ENCODE results near the gene TMTC4.
"Not testable (repeated sequence)": the region's sequence is repeated elsewhere in the genome, so short reads cannot be mapped to it uniquely, and the experiment has no call there.

TMTC4 gene

DNA sequence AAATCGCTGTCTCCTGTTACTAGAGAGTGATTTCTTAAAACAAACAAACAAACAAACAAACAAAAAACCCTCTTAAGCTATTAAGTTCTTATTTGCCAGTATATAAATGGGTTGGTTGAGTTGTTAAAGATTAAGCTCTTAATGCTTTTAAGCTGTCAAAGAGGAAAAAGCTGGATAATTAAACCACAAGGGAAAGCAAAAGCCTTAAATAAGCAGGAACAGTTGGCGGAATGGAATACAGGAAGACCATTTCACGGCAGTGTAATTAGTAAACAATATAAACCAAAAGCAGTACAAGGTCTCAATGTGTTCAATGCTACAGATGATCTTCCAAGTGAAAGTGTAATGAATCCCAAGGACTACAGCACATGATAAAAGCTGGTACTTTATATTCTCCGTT lies 53.8 kb downstream of the TMTC4 start:
- DNase-seq, result no peak

DNA sequence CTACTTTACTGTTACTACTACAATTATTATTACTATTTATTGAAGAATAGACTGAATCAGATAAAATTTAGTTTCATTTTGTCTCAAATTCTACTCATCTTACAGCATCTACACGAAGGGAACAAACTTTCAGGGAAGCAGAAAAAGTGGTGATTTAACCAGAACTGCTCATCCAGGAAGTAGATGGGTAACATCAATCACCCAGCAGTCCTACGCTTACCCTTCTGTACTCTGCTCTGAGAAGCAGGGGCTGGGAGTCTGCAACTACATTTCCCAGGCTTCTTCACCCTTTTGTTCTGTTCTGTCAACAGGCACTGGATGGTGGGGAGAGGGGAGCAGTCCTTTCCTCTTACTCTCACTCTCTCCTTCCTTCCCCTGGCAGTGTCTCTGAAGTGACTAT lies 54.7 kb downstream of the TMTC4 start:
- no peak for DNase-seq

DNA sequence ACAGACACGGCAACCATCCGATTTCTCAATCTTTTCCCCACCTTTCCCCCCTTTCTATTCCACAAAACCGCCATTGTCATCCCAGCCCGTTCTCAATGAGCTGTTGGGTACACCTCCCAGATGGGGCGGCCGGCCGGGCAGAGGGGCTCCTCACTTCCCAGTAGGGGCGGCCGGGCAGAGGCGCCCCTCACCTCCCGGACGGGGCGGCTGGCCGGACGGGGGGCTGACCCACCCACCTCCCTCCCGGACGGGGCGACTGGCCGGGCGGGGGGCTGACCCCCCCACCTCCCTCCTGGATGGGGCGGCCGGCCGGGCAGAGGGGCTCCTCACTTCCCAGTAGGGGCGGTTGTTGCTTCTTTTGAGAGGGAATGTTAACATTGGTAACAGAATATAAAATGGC lies 55.7 kb downstream of the TMTC4 start:
- not testable (repeated sequence) for DNase-seq

DNA sequence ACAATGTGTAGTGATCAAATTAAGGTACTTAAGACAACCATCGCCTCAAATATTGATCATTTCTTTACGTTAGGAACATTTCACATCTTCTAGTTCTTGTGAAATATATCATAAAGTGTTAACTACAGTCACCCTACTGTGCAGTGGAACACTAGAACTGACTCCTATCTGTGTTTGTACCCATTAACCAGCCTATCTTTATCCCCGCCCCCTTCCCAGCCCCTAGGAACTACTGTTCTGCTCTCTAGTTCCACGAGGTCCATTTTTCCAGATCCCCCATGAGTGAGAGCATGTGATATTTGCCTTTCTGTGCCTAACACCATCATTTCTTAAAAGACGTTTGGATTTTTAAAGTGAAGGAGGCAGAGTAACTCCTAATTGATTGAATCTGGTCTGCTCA lies 61.6 kb downstream of the TMTC4 start:
- DNase-seq, result no peak

DNA sequence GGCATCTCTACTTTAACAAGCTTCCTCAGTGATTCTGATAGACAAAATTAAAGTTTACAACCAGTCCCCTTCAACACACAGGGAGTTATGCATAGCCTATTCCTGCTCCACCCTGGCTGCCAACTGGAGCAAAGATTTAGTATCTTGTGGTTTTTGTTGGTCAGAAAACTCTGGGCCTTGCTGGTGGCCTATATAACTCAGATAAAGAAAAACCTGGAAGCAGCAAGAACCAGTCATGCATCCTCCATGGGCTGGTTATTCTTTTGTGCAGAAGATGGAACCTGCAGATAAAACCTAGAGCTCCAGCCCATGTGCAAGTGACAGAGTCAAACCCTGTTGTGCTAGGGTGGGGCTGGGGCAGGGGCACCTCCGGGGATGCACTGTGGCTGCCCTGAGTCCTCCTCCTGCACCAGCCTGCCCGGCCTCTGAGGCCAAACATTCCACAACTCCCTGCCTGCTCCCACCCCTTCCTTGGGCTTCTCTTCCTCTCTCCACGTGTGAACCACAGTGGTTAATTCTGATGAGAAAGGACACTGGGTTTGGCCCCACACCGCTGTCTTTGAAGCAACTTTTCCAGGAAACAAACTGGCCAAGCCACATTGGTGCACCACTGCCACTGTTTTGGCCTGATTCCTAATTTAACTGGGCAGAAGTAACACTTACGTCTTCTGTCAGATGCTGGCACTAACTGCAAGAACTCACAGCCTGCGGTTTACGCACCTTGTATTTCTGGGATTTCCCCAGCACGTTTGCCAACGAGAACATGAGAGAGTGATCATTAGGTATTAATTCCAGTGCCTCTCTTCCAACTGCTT lies 62.7 kb downstream of the TMTC4 start:
- peak; percentile 47 for DNase-seq

DNA sequence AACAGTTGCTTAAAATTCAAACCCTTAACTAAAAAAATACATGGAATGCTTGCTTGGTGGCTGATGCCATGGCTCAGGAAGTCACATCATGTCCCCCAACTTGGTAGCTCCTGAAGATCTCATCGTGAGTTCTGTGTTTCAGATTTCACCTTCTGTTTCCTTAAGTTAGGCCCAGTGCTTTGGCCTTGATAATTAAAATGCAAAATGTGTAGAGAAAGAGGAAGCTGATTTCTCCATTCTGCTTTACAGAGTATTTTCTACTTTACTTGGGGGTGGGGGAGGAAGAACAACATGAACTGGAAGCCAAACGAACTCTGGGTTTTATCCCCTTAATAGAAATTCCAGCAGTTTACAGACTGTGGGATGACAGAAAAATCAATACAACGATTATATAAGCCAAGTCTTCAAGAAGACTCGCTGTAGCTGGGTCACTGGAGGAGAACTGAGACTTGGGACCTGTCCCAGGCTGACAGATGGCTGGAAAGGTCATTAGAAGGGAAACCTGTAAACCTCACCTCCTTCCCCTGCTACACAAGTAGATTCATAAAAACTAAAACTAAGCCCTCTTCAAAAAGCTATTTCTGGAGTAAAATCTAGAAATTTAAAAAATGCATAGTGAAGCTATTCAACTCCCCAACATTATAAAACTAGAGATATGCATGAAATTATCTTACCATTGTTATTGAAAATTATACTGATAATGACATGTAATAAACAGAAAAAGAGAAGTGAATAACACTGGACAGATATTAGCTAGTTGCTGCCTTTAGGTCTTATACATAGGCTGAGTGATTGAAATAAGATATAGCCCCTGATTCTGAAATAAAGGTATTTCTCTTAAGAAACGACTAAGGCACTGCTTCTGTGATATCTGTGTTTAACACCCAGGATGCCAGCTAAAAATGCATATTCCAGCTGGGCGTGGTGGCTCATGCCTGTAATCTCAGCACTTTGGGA lies 63.9 kb downstream of the TMTC4 start:
- DNase-seq, result no peak

DNA sequence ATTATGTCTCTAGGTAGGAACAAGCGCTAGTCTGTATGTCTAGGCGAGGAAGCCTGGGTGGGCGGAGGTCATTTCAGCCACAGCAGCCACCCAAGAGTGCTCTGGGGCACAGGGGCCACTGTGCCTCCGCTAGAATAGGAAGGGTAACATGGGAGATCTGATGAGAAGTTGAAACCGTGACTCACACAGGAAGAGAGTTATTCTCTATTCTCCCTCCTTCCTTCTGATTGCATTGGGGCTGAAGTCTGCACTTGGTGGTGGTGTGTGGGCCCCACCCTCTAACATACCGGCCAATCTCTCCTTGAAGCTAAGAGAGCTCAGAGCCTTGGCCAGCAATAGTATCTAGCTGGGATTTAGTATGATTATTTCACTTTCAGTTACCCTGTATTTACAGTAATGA lies 65.7 kb downstream of the TMTC4 start:
- no peak for DNase-seq

DNA sequence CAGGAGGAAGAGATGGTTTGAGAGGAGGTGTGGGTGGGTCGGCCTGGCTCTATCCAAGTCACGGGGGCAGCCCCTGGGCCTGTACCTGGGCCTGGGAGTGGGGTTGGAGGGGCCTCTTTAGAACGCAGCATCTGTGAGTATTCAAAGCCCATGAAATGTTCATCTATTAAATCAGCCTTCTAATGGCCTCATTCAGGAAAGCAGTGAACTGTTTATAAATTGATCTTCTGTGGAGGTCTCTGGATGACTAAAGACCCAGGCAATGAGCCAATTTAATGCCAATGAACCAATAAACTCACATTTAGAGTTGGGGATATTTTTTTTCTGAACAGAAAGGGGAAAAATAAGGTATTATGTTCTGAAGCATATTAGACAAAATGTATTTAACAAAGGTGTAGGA lies 66.1 kb downstream of the TMTC4 start:
- DNase-seq, result no peak

DNA sequence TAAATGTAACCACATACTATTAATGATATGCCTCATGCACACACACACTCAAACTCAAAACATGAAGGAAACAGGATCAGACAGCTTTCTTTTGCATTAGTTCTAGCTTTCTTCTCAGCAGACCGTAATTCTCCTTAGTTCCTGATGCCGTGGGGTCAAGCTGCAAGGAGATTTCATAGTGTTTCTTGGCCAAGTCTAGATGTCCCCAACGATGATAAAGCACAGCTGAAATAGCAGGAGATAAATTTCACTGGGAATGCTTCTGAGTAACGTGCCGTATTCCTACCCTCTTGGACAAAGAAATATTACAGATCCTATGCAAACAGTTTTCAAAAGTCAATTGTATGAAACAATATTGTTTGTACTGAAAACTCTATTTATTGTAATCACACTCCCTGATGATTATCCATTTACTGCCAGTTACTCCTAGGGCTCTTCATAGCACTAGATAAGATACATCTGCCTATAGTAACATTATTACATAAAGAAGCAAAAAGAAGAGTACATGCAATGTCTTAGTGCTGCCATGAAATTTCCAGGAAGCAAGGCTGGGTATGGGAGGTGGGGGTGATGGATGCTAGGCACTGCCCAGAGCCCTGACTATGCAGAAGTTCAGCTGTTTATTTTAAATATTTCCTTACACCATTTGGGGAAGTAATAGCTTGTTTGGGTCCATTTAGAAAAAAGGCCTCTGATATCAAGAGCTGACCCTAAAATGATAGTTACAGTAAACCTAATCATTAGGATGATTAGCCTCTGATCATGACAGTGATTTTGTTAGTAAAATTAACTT lies 69.5 kb downstream of the TMTC4 start:
- no peak for DNase-seq

DNA sequence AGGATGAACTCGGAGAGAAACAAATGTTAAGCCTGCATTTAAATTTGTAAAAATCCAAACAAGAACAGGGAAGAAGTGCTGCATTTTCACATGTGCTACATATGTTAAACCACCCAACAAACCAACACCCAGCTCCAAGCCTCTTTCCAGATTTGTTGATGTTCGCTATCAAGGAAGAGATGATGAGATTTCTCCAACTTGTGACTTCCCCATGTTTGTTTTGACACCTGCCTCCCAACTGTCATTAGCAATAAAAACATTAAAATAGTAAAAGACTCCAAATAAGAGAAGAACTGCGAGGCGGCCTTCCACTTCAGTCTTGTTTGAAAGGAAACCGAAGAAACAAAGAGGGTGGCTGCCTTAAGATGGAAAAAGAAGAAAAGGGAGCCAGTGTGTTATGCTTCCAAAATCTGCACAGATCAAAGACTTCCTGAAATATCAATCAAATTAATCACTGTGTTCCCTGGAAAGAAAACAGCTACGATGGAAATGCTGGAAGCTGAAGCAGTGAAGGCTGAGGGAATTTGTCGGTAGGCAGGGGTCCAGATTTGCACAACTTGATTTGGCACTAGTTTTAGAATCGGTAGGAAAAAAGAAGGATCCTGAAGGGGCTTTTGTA lies 72.0 kb downstream of the TMTC4 start:
- DNase-seq, result no peak

DNA sequence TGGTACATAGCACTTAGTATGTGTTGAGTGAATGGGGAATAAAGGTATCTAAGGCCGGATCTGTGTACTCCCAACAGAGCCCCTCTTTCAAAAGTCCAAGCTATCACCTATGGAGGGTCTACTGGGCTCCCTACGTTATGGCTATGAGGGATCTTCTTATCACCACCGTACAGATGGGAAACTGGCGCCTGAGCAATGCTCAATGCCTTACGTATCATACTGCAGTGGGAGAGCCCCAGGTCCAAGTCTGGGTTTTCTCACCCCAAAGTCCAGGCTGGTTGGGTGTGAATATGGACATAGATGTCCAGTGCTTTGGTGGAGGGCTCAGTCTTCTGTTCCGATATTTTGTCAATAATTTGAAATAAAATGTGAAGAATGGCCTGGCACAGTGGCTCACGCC lies 72.9 kb downstream of the TMTC4 start:
- DNase-seq, result no peak

DNA sequence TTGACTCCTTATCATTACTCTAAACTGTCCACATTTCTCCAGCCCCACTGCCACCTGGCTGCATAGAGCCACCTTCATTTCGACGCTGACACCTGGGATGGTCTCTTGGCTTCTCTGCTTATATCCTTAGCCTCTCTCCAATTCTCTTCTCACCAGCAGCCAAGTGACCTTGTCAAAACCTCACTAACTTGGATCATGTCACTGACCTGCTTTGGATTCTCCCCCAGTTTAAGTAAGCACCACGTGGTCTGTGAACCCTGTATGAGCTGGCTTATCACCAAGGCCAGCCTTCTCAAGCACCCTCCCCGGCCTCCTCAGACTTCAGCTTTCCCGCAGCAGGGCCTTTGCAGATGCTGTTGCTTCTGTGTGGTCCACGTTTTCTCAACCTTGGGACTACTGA lies 73.7 kb downstream of the TMTC4 start:
- DNase-seq, result no peak

DNA sequence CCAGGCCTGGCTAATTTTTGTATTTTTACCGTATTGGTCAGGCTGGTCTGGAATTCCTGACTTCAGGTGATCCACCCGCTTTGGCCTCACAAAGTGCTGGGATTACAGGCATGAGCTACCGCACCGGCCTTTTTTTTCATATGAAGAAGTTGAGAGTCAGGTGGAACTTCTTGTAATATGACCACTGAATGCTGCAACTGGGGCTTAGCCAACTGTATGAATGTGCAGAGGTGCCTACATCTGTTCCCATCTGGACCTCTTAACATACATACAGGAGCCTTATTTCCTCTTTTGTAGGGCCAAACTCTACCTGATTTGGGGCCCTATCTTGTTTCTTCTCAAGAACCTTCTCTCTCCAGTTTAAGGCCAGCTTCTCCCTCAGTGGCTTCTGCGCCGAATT lies 74.1 kb downstream of the TMTC4 start:
- no peak for DNase-seq

DNA sequence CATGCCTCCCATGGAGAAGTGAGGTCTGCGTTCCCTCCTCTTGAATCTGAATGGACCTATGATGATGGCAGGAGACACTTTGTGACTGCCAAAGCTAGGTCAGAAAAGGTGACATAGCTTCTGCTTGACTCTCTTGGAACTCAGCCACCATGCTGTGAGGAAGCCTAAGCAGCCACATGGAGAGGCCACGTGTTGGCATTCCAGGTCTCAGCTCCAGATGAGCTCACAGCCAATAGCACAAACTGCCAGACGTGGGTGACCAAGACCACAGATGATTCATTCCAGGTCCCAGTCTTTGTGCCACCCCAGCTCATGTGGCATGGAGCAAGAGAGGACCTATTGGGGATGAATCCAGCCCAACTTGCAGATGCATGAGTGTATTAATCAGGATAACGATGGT lies 77.3 kb downstream of the TMTC4 start:
- no peak for DNase-seq

DNA sequence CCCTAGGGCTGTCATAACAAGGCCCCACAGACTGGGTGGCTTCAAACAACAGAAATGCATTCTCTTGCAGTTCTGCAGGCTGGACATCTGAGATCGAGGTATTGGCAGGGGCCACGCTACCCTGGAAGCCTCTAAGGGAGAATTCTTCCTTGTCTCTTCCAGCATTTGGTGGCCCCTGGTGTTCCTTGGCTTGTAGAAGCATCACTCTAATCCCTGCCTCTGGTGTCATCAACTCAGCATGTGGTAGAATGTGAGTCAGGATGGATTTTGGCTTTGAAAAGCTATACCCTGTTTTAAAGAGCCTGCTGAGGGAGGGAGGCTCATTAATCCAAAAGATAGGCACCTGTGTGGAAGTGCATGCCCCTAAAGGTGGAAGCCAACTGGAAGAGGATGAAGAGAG lies 78.1 kb downstream of the TMTC4 start:
- no peak for DNase-seq

DNA sequence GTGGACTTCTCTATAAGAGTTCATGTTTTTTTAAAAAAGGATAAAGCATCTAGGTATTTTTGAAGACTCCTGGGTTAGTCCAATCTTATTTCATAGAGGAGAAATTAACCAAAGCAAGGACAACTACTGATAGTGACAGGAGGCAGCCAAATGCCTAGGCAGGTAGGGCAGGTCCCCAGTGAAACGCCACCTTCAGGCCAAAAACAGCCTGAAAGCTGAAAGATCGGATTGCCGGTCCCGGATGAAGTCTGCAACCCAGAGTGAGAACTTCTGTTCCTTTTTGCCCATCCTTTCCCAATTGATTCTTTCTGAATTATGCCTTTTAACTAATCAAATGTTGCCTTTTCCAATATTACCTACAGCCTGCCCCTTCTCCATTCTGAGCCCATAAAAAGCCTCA lies 79.9 kb downstream of the TMTC4 start:
- no peak for DNase-seq

DNA sequence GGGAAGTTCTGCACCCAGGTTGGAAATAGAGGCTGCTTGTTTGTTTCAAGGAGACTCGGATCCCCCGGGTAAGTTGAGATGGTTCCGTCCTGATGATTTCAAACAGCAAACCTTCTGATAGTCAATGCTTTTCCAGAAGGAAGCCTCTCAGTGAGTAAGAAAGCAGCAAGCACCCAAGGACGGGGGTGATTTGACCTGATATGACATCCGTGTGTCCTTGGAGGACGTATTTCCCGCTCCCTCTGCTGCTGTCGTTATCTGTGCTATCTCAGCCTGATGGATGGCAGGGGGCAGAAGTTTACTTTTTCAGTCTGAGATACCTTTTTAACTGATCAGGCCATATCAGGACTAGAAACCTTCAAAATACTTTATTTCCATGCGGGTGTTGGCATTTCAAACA lies 80.3 kb downstream of the TMTC4 start:
- no peak for DNase-seq

DNA sequence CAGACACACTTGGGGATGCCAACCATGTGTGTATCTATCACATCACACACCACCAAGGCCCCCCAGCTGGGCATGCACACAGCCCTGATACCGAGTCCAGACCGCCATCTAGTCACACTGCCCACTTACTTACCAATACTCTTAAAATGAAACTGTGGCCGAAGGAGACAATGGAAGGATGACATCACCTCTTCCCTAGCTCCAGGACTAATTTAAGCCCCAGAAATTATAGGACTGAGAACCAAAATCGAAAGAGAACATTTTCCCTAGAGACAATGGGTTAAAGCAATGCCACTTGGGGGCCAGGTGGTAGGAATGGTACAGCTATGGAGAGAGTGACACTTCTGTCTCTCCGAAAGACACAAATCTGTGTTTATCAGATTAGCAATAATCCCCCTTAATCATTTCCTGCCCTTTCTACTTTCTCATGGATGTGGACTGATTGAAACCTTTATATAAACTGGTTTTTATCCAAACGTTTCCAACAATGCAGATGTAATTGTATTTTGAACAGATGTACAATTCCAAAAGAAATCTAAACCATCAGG lies 85.3 kb downstream of the TMTC4 start:
- no peak for DNase-seq

DNA sequence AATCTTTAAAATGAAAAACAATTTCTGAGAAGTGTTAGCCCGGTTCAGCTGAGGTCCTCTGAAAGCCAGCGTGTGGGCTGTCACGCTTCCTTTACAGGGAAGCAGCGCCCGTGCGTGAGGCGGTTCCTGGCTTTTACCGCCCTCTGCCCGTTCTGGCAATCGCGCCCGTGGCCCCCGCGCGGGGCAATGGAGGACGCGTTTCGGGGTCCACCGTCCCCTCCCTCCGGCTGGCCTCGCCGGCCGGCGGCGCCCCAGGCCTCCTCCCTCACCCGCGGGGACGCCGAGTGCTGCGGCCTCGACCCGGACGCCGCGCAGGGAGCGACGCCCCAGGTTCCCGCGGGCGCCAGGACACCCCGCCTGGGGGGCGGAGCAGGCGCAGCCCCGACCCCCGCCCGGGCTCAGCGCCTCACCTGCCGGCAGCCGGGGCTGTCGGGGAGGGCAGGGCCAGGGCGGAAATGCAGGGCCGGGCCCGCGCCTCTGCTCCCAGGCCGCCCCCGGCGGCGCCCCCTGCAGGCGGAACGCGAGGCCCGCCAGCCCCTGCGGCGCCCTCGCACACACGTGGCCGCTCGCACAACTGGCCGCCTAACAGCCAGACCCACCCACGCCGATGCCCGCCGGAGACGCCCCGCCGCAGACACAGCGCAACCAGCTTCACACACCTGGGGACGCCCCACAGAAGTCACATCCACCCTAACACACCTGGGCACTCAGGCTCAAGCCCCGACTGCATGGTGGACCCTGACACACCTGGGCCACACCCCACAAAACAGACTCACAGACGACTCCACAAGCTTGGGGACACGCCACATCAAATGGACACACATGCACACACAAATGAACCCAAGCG lies 86.0 kb downstream of the TMTC4 start, which contains the start of gene GGACT:
Gene GGACT (minus strand): TSS at position 459 of the 847 bp plus-strand sequence. CDS start 56,198 bp downstream, outside the sequence.
- DNase-seq, result peak; percentile 74

DNA sequence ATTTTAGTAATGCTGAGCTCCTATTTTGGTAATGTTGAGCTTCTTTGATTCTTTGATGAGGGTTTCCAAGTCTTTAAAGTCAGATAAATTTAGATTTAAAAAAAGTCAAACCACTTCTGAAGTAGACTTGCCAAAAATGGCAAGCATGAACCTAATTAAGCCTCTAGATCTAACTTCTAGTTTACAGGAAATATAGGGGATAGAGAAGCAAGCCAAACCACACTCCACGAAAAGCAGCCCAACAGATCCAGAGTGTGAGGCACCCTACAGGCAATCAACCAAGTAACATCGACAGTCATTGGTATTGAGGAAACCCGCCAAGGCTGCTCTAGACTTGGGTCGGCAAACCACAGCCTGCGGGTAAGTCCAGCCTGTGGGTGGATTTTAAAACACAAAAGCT lies 89.7 kb downstream of the TMTC4 start:
- no peak for DNase-seq

DNA sequence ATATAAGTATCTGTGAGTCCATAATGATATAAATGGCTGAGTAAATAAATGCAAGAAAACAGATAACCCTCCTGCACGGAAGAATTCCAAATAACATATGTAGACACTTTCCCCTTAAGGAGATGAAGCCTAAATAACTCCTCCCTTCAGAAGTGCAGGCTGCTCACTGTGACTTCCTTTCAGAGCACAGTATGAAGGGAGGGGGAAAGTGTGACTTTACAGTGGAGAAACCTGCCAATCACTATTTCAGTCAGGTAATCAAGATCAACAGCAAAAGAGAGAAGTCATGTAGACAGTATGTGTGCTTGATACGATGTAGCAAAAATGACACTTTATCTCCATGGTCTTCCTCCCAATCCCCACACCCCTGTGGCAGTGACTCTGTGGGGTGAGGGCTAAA lies 93.1 kb downstream of the TMTC4 start:
- no peak for DNase-seq
